ENCODE measurements around the gene ARHGAP5.

Gene ARHGAP5

DNA sequence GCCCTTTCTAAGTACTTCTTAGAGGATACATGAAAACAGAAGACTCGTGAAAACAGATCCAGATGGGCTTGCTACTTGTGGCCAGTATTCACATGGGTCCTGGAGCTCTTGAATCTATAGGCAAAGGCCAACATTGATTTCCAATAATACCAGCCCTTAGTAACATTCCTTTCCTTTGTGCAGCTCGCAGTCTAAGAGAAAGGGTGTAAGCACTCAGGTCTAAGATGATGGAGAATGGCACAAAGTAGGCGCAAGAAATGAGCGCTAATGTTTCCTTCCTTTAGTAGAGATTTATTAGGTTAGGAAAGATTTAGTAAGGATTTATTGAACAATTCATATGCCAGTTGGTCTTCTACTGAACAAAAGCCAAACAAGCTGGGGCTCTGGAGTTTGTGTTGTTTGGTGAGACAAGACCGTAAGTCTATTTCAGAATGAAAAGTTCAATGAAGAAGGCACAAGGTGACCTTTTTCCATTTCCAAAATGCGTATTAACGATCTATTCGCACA is 125.4 kb downstream of the ARHGAP5 start:
- H3K36me3 ChIP-seq (ENCODE audit: insufficient read depth, low read length), result no peaks in the 10 kb centered on the region
- H3K4me3 ChIP-seq (ENCODE audit: low read length), result peak overlapping the region; percentile 94
- H3K27me3 ChIP-seq (ENCODE audit: insufficient read depth, low read length), result peaks cover 25% of the 10 kb centered on the region; the same call in 1 of the 2 replicates
- H3K9me3 ChIP-seq (ENCODE audit: insufficient read depth, low read depth, low read length), result no peaks in the 10 kb centered on the region
- peak overlapping the region; percentile 88; the same call in 1 of the 2 replicates for H3K9ac ChIP-seq (ENCODE audit: low read depth, low read length)
- WGBS, result 6% methylated on average over 8 of the region's 8 CpGs
- H3K4me1 ChIP-seq (ENCODE audit: insufficient read depth, low read length), result 0 out of 2 replicates have a peak, but pooled peaks cover 3% of the 10 kb centered on the region
- H3K27ac ChIP-seq (ENCODE audit: low read depth, low read length), result no peak overlapping the region

DNA sequence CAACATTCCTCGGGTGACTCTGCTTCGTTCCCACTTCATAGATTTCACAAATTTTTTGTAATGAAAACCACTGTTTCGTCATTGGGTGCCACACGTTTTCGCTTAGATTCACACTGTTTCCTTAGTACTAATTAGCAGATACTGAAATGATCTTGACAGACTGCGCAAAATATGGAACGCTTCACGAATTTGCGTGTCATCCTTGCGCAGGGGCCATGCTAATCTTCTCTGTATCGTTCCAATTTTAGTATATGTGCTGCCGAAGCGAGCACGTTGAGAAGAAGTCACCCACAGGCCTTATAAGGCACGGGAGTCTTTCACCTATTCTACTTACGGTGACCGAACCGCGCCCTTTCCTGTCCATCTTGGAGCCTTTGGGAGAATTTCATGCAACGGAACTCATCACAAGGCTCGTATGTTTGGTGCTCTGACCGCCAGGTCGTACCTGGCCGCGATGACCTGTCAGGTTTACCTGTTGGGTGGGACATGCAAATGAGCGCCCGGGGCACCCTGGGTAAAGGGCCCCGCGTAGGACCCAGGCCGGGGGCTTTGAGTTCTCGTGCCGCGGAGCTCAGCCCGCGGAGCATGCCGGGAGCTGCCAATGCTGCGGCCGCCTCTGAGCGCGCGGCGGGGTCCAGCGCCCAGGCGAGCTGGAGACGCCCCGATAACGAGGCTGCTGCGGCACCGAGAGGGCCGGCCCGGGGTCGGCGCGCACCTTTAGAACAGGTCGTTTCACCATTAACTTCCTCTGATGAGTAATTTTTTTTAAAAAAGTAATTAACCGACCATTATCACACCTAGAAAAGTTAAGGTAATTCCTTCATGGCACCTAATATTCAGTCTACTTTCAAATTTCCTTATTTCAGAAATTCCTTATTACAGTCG is 126.1 kb downstream of the ARHGAP5 start, which contains the start of gene RNU6-8:
Gene RNU6-8, minus strand, starts transcription at position 272 of the 885 bp plus-strand sequence.
- H3K36me3 ChIP-seq (ENCODE audit: insufficient read depth, low read length), result no peaks in the 10 kb centered on the region
- peak within 1 kb of the TSS; percentile 81 for H3K27ac ChIP-seq (ENCODE audit: low read depth, low read length)
- under 1% methylated on average over 56 of the region's 57 CpGs for whole genome bisulfite sequencing
- no peaks in the 10 kb centered on the region for H3K9me3 ChIP-seq (ENCODE audit: insufficient read depth, low read depth, low read length)
- 0 out of 2 replicates have a peak, but pooled peaks cover 3% of the 10 kb centered on the region for H3K4me1 ChIP-seq (ENCODE audit: insufficient read depth, low read length)
- H3K9ac ChIP-seq (ENCODE audit: low read depth, low read length), result peak within 1 kb of the TSS; percentile 88
- peaks cover 25% of the 10 kb centered on the region; the same call in 1 of the 2 replicates for H3K27me3 ChIP-seq (ENCODE audit: insufficient read depth, low read length)
- peak within 1 kb of the TSS; percentile 94 for H3K4me3 ChIP-seq (ENCODE audit: low read length)

DNA sequence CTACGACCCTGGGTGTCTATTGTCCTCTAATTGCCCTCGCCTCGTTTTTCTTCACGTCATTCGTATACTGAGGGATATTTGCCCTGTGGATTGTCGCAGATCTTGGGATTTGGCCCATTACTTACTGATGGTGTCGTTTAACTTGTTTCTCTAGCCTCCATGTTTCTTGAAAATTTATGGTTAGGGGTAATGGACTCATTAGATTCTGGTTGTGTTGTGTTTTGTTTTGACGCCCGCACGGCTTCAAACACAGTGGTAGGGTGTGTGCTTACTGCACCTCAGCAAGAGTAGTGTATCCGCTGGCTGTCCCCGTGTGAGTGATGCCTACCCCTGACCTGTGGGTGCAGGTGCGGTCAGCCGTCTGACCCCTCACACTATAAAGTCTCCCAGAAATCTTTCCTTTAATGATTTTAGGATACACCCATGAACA is 126.8 kb downstream of the ARHGAP5 start:
- Histone ChIP-seq H3K27ac (ENCODE audit: low read depth, low read length) (no peak overlapping the region), H3K27me3 (ENCODE audit: insufficient read depth, low read length) (peaks cover 25% of the 10 kb centered on the region; the same call in 1 of the 2 replicates)

DNA sequence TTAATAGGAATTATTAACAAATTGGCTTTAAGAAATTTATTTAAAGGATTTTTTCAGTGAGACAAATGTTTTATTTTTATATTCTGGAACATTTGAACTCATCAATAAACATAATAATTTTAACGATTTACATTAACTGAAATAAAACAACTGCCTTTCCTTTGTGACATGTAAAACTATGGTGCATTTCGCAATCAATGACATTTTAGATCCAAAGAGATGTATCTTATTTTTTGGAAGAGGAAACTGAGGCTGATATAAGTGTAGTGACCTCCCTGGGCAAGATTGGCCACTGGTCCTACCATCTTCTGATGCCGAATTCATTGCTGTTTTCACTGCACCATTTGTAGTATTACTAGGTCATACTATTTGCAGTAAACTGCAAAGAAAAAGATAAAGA is 128.4 kb downstream of the ARHGAP5 start:
- no peak overlapping the region for H3K4me3 ChIP-seq (ENCODE audit: low read length)
- H3K36me3 ChIP-seq (ENCODE audit: insufficient read depth, low read length), result no peaks in the 10 kb centered on the region
- H3K9me3 ChIP-seq (ENCODE audit: insufficient read depth, low read depth, low read length), result no peaks in the 10 kb centered on the region
- H3K4me1 ChIP-seq (ENCODE audit: insufficient read depth, low read length), result 0 out of 2 replicates have a peak, but pooled peaks cover 3% of the 10 kb centered on the region
- 98% methylated on average over 3 of the region's 3 CpGs for WGBS
- H3K9ac ChIP-seq (ENCODE audit: low read depth, low read length), result no peak overlapping the region
- peaks cover 17% of the 10 kb centered on the region; the same call in 1 of the 2 replicates for H3K27me3 ChIP-seq (ENCODE audit: insufficient read depth, low read length)
- no peak overlapping the region for H3K27ac ChIP-seq (ENCODE audit: low read depth, low read length)

More for the DNA sequence above, 126.8 kb downstream of the ARHGAP5 start:
- WGBS, result 6% methylated on average over 14 of the region's 14 CpGs
- 0 out of 2 replicates have a peak, but pooled peaks cover 3% of the 10 kb centered on the region for H3K4me1 ChIP-seq (ENCODE audit: insufficient read depth, low read length)
- H3K9ac ChIP-seq (ENCODE audit: low read depth, low read length), result peak overlapping the region; percentile 88
- peak overlapping the region; percentile 94 for H3K4me3 ChIP-seq (ENCODE audit: low read length)
- no peaks in the 10 kb centered on the region for H3K9me3 ChIP-seq (ENCODE audit: insufficient read depth, low read depth, low read length)
- no peaks in the 10 kb centered on the region for H3K36me3 ChIP-seq (ENCODE audit: insufficient read depth, low read length)

DNA sequence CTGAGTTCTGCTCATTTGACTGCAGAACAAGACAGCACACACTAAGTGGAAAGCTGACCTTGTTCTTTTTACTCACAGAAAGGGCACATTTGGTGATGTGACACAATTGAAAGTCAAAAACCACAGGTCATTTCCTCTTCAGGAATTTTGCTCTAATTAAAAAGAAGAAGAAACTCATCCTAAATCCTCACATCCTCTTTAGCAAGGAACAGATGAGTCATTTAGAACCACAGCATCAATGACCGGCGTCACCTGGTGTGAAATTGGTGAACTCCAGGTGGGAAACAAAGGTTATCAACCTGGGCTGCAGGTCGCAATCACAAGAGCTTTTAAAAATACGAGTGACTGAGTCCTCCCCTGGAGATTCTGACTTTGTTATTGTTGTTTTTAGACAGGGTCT is 128.9 kb downstream of the ARHGAP5 start:
- Histone ChIP-seq H3K9ac (ENCODE audit: low read depth, low read length) (no peak overlapping the region), H3K36me3 (ENCODE audit: insufficient read depth, low read length) (no peaks in the 10 kb centered on the region), H3K27me3 (ENCODE audit: insufficient read depth, low read length) (peaks cover 14% of the 10 kb centered on the region; the same call in 1 of the 2 replicates), H3K4me3 (ENCODE audit: low read length) (no peak overlapping the region), H3K27ac (ENCODE audit: low read depth, low read length) (no peak overlapping the region), H3K4me1 (ENCODE audit: insufficient read depth, low read length) (0 out of 2 replicates have a peak, but pooled peaks cover 3% of the 10 kb centered on the region), H3K9me3 (ENCODE audit: insufficient read depth, low read depth, low read length) (no peaks in the 10 kb centered on the region)
- 67% methylated on average over 4 of the region's 4 CpGs for WGBS

DNA sequence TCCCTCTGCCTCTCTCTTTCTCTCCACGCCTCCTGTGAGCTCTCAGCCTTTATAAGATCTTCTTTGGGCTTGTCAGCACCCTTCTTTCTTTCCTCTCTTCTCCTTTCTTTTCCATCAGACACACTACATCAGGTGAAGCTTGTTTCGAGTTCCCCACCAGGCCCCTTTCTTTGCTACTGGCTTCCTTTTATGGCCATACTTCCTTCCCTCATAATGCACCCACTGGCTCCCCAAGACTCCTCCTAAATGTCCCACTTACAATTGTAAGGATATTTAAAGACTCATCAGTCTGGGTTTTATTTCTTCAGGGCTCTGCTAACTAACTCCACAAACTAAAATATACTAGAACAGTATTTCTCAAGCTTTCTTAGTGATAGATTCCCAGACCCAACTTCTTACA is 129.4 kb downstream of the ARHGAP5 start:
- Histone ChIP-seq H3K9me3 (ENCODE audit: insufficient read depth, low read depth, low read length) (no peaks in the 10 kb centered on the region), H3K9ac (ENCODE audit: low read depth, low read length) (no peak overlapping the region), H3K27me3 (ENCODE audit: insufficient read depth, low read length) (peaks cover 14% of the 10 kb centered on the region; the same call in 1 of the 2 replicates), H3K4me3 (ENCODE audit: low read length) (no peak overlapping the region), H3K27ac (ENCODE audit: low read depth, low read length) (no peak overlapping the region), H3K36me3 (ENCODE audit: insufficient read depth, low read length) (no peaks in the 10 kb centered on the region), H3K4me1 (ENCODE audit: insufficient read depth, low read length) (0 out of 2 replicates have a peak, but pooled peaks cover 3% of the 10 kb centered on the region)
- 78% methylated on average over 2 of the region's 2 CpGs for WGBS

DNA sequence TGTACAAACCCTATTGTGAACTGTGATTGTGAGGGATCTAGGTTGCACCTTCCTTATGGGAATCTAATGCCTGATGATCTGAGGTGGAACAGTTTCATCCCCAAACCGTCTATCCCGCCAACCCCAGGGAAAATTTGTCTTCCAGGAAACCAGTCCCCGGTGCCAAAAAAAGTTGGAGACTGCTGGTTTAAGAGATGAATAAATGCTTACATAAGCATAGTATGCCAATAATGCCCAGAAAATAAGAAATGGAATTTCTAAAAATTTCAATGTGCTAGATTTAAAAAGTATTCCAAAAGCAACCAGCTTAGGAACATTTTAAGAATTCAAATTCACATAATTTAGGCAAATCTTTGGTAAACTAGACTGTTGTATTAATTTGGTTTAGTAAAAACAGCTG is 131.4 kb downstream of the ARHGAP5 start:
- WGBS, result 98% methylated on average over 3 of the region's 3 CpGs
- H3K4me3 ChIP-seq (ENCODE audit: low read length), result no peak overlapping the region
- H3K9me3 ChIP-seq (ENCODE audit: insufficient read depth, low read depth, low read length), result no peaks in the 10 kb centered on the region

More for the DNA sequence above, 131.4 kb downstream of the ARHGAP5 start:
- Histone ChIP-seq H3K27ac (ENCODE audit: low read depth, low read length) (no peak overlapping the region), H3K27me3 (ENCODE audit: insufficient read depth, low read length) (peaks cover 7% of the 10 kb centered on the region; the same call in 1 of the 2 replicates), H3K4me1 (ENCODE audit: insufficient read depth, low read length) (0 out of 2 replicates have a peak, but pooled peaks cover 3% of the 10 kb centered on the region), H3K36me3 (ENCODE audit: insufficient read depth, low read length) (no peaks in the 10 kb centered on the region), H3K9ac (ENCODE audit: low read depth, low read length) (no peak overlapping the region)
